Liver (tissue), 9 donors: ENCODE results near the gene ASB1. TPM values are rescaled to one million over a fixed set of nuclear protein-coding genes. Genes with fewer than 3 reads are reported as not detected.

Experiments
- DNase-seq: peaks from one replicate; pipeline ENCODE4 v3.0.0-alpha.2; 2017; ENCODE audit warnings: low spot score
- H3K27ac ChIP-seq, 2 donors: one replicate each; pipeline ENCODE4 v1.7.0; 2013; ENCODE audit warnings: inconsistent platforms in 2 of 2, low read length in 2 of 2, control low read depth in 1 of 2, low read depth in 1 of 2, mild to moderate bottlenecking in 1 of 2
- H3K27me3 ChIP-seq, 4 donors: one replicate each; pipeline versions ENCODE4 v1.6.1 to v1.7.0; 2013; ENCODE audit warnings: low read length in 3 of 4, inconsistent platforms in 1 of 4, mild to moderate bottlenecking in 1 of 4, moderate library complexity in 1 of 4; ENCODE audit not compliant: control insufficient read depth in 4 of 4, insufficient read depth in 4 of 4
- H3K36me3 ChIP-seq, 4 donors: one replicate each; pipeline versions ENCODE4 v1.6.1 to v1.7.0; 2013; ENCODE audit warnings: low read length in 3 of 4, mild to moderate bottlenecking in 3 of 4, low read depth in 1 of 4, moderate library complexity in 1 of 4; ENCODE audit not compliant: control insufficient read depth in 4 of 4, insufficient read depth in 3 of 4
- H3K4me1 ChIP-seq, 4 donors: one replicate each; pipeline versions ENCODE4 v1.6.1 to v1.7.0; 2013; ENCODE audit warnings: low read length in 3 of 4, mild to moderate bottlenecking in 3 of 4, moderate library complexity in 1 of 4; ENCODE audit not compliant: control insufficient read depth in 4 of 4, insufficient read depth in 4 of 4
- H3K4me3 ChIP-seq, 3 donors: one replicate each; pipeline versions ENCODE4 v1.6.1 to v1.7.0; 2013; ENCODE audit warnings: low read length in 3 of 3, control low read depth in 1 of 3, low read depth in 1 of 3, mild to moderate bottlenecking in 1 of 3
- H3K9ac ChIP-seq, 2 donors: one replicate each; pipeline ENCODE4 v1.7.0; 2013; ENCODE audit warnings: low read length in 2 of 2, mild to moderate bottlenecking in 2 of 2, moderate library complexity in 2 of 2, control low read depth in 1 of 2, low read depth in 1 of 2
- H3K9me3 ChIP-seq, 4 donors: one replicate each; pipeline versions ENCODE4 v1.6.1 to v1.7.0; 2013; ENCODE audit warnings: low read length in 3 of 4; ENCODE audit not compliant: control insufficient read depth in 4 of 4
- ATF3 ChIP-seq: IDR thresholded peaks from 2 replicates; pipeline ENCODE4 v1.6.1; 2016; ENCODE audit warnings: antibody characterized with exemption
- EGR1 ChIP-seq, 2 donors: IDR thresholded peaks; 2 replicates each; pipeline ENCODE4 v1.6.1; 2016 to 2018; ENCODE audit warnings: antibody characterized with exemption in 2 of 2, low read depth in 2 of 2
- FOXA1 ChIP-seq: IDR thresholded peaks from 2 replicates; pipeline ENCODE4 v1.6.1; 2016; ENCODE audit warnings: antibody characterized with exemption
- FOXA2 ChIP-seq: IDR thresholded peaks from 2 replicates; pipeline ENCODE4 v1.6.1; 2016; ENCODE audit warnings: antibody characterized with exemption
- GABPA ChIP-seq, 2 donors: IDR thresholded peaks in 1 of 2; conservative IDR thresholded peaks in 1 of 2; 2 replicates each; pipeline ENCODE4 v1.6.1; 2016; ENCODE audit warnings: antibody characterized with exemption in 2 of 2, mild to moderate bottlenecking in 1 of 2, moderate library complexity in 1 of 2
- HNF4A ChIP-seq, 2 donors: conservative IDR thresholded peaks; 2 replicates each; pipeline ENCODE4 v1.6.1; 2016; ENCODE audit warnings: antibody characterized with exemption in 2 of 2, mild to moderate bottlenecking in 2 of 2
- HNF4G ChIP-seq: IDR thresholded peaks from 2 replicates; pipeline ENCODE4 v1.6.1; 2016; ENCODE audit warnings: antibody characterized with exemption
- JUND ChIP-seq, 2 donors: IDR thresholded peaks; 2 replicates each; pipeline ENCODE4 v1.6.1; 2016; ENCODE audit warnings: antibody characterized with exemption in 2 of 2
- MAX ChIP-seq: IDR thresholded peaks from 2 replicates; pipeline ENCODE4 v1.6.1; 2016; ENCODE audit warnings: antibody characterized with exemption
- NR2F2 ChIP-seq: IDR thresholded peaks from 2 replicates; pipeline ENCODE4 v1.6.1; 2016; ENCODE audit warnings: antibody characterized with exemption
- RAD21 ChIP-seq, 2 donors: IDR thresholded peaks; 2 replicates each; pipeline ENCODE4 v1.6.1; 2016; ENCODE audit warnings: antibody characterized with exemption in 2 of 2, mild to moderate bottlenecking in 2 of 2
- REST ChIP-seq: IDR thresholded peaks from 2 replicates; pipeline ENCODE4 v1.6.1; 2016; ENCODE audit warnings: antibody characterized with exemption, mild to moderate bottlenecking
- RXRA ChIP-seq, 2 donors: IDR thresholded peaks; 2 replicates each; pipeline ENCODE4 v1.6.1; 2017 to 2018; ENCODE audit warnings: antibody characterized with exemption in 2 of 2, mild to moderate bottlenecking in 1 of 2
- SP1 ChIP-seq: IDR thresholded peaks from 2 replicates; pipeline ENCODE4 v1.6.1; 2018; ENCODE audit warnings: antibody characterized with exemption, mild to moderate bottlenecking
- TAF1 ChIP-seq: conservative IDR thresholded peaks from 2 replicates; pipeline ENCODE4 v1.6.1; 2016; ENCODE audit warnings: antibody characterized with exemption, mild to moderate bottlenecking
- YY1 ChIP-seq: IDR thresholded peaks from 2 replicates; pipeline ENCODE4 v1.6.1; 2016; ENCODE audit warnings: antibody characterized with exemption, mild to moderate bottlenecking
- WGBS: extraction: QIAGEN DNeasy Blood & Tissue Kit; methylation state at CpG from one replicate; pipeline ENCODE4 v1.1.7; 2013; 5-methylcytosine and 5-hydroxymethylcytosine counted together
- polyA plus RNA-seq, 2 donors: library from polyadenylated mRNA; stranded (reverse) in 1 of 2; unstranded in 1 of 2; fragments of 200-250 nt in 1 of 2; fragments of >200 nt in 1 of 2; fragmentation: Nextera tagmentation in 1 of 2; extraction: Ambion mirVana in 1 of 2; gene quantifications; one replicate each; pipeline versions ENCODE4 v1.2.1 to v1.2.3, GENCODE V29; 2013 to 2015
- total RNA-seq, 2 donors: library from RNA; depleted of rRNA; stranded (reverse); fragments of >200 nt; gene quantifications; one replicate each; pipeline ENCODE4 v1.2.3, GENCODE V29; 2014
- TF ChIP-seq, protein P1 (sequence below): fragments of 150-350 bp; IDR thresholded peaks from 2 replicates; pipeline ENCODE4 v1.5.1; 2017; ENCODE audit warnings: improper control_type of control experiment, low read depth, low read length; ENCODE audit not compliant: missing input control
- TF ChIP-seq, protein P2 (sequence below): IDR thresholded peaks from 2 replicates; pipeline ENCODE4 v1.6.1; 2016; ENCODE audit warnings: antibody characterized with exemption
- donor health status: healthy.
- donor health status: healthy.
- donor health status: healthy.
- donor health status: healthy.
- donor health status: healthy.

The ASB1 gene
- total and polyA plus RNA-seq, 4 donors: 6.1 to 15.2 (median 10.5) TPM

GRCh38 chr2:238423561-238424312 is 3.0 kb upstream of the ASB1 start (continued):
- TF ChIP-seq, protein P1, sequence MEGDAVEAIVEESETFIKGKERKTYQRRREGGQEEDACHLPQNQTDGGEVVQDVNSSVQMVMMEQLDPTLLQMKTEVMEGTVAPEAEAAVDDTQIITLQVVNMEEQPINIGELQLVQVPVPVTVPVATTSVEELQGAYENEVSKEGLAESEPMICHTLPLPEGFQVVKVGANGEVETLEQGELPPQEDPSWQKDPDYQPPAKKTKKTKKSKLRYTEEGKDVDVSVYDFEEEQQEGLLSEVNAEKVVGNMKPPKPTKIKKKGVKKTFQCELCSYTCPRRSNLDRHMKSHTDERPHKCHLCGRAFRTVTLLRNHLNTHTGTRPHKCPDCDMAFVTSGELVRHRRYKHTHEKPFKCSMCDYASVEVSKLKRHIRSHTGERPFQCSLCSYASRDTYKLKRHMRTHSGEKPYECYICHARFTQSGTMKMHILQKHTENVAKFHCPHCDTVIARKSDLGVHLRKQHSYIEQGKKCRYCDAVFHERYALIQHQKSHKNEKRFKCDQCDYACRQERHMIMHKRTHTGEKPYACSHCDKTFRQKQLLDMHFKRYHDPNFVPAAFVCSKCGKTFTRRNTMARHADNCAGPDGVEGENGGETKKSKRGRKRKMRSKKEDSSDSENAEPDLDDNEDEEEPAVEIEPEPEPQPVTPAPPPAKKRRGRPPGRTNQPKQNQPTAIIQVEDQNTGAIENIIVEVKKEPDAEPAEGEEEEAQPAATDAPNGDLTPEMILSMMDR: no peak
- TF ChIP-seq SP1 (no peak), NR2F2 (no peak), JUND (IDR thresholded peaks at IDR 0.05) (no peak), YY1 (no peak), RAD21 (IDR thresholded peaks at IDR 0.05) (no peak)

GRCh38 chr2:238424313-238424700 is 2.4 kb upstream of the ASB1 start:
- no peak for DNase-seq
- Histone ChIP-seq H3K36me3 (no peaks in the 10 kb centered on the region), H3K9ac (no peak overlapping the region), H3K4me1 (peaks cover 4 to 25% (median 13%) of the 10 kb centered on the region in 4 donors), H3K9me3 (no peaks in the 10 kb centered on the region), H3K27me3 (no peaks in the 10 kb centered on the region), H3K4me3 (no peak overlapping the region), H3K27ac (no peak overlapping the region)
- 92% methylated on average over 3 of the region's 3 CpGs for WGBS
- no peak for TF ChIP-seq NR2F2
- TF ChIP-seq JUND (IDR thresholded peaks at IDR 0.05): no peak
- TF ChIP-seq REST: no peak
- no peak for TF ChIP-seq YY1
- no peak for TF ChIP-seq ATF3
- TF ChIP-seq GABPA (IDR thresholded peaks at IDR 0.05 in 1 of 2, conservative IDR thresholded peaks at IDR 0.05 in 1 of 2): no peak
- no peak for TF ChIP-seq RAD21 (IDR thresholded peaks at IDR 0.05)
- TF ChIP-seq TAF1: no peak
- TF ChIP-seq EGR1 (IDR thresholded peaks at IDR 0.05; ENCODE audit: low read depth in 2 of 2): no peak
- TF ChIP-seq MAX: no peak
- no peak for TF ChIP-seq FOXA1
- no peak for TF ChIP-seq HNF4G
- TF ChIP-seq SP1: no peak
- TF ChIP-seq, protein P2, sequence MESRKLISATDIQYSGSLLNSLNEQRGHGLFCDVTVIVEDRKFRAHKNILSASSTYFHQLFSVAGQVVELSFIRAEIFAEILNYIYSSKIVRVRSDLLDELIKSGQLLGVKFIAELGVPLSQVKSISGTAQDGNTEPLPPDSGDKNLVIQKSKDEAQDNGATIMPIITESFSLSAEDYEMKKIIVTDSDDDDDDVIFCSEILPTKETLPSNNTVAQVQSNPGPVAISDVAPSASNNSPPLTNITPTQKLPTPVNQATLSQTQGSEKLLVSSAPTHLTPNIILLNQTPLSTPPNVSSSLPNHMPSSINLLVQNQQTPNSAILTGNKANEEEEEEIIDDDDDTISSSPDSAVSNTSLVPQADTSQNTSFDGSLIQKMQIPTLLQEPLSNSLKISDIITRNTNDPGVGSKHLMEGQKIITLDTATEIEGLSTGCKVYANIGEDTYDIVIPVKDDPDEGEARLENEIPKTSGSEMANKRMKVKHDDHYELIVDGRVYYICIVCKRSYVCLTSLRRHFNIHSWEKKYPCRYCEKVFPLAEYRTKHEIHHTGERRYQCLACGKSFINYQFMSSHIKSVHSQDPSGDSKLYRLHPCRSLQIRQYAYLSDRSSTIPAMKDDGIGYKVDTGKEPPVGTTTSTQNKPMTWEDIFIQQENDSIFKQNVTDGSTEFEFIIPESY: no peak
- no peak for TF ChIP-seq RXRA (IDR thresholded peaks at IDR 0.05)
- no peak for TF ChIP-seq FOXA2
- TF ChIP-seq, protein P1: no peak
- TF ChIP-seq HNF4A (conservative IDR thresholded peaks at IDR 0.05): no peak
